Dendritic cell treated with granulocyte-macrophage colony-stimulating factor and Interleukin-4, amounts not matched to agents 40 ng/mL and 50 ng/mL, for 4 days (primary cell): Measurements from ENCODE around the gene ME2.
A peak's percentile ranks its signal among the peaks of the same experiment; 100 is the strongest.
"Not testable (repeated sequence)": the region's sequence is repeated elsewhere in the genome, so short reads cannot be mapped to it uniquely, and the experiment has no call there.

Source experiments
- H3K27ac Mint-ChIP-seq: one replicate; pipeline ENCODE4 v1.8.0; 2022; ENCODE audit warnings: mild to moderate bottlenecking, mixed read lengths
- H3K27me3 Mint-ChIP-seq: one replicate; pipeline ENCODE4 v1.8.0; 2022; ENCODE audit warnings: mild to moderate bottlenecking, mixed read lengths
- H3K36me3 Mint-ChIP-seq: one replicate; pipeline ENCODE4 v1.8.0; 2022; ENCODE audit warnings: low read depth, mixed read lengths
- H3K4me1 Mint-ChIP-seq: one replicate; pipeline ENCODE4 v1.8.0; 2022; ENCODE audit warnings: low read depth, mixed read lengths
- H3K4me3 Mint-ChIP-seq: one replicate; pipeline ENCODE4 v1.8.0; 2022; ENCODE audit warnings: mild to moderate bottlenecking, moderate library complexity, mixed read lengths
- H3K9me3 Mint-ChIP-seq: one replicate; pipeline ENCODE4 v1.8.0; 2022; ENCODE audit warnings: mixed read lengths
- intact Hi-C: fragments of 100-400 bp; cut with micrococcal nuclease; formaldehyde crosslinking; loops from one replicate; pipeline ENCODE4 v1.15.0; 2022

Gene ME2

DNA sequence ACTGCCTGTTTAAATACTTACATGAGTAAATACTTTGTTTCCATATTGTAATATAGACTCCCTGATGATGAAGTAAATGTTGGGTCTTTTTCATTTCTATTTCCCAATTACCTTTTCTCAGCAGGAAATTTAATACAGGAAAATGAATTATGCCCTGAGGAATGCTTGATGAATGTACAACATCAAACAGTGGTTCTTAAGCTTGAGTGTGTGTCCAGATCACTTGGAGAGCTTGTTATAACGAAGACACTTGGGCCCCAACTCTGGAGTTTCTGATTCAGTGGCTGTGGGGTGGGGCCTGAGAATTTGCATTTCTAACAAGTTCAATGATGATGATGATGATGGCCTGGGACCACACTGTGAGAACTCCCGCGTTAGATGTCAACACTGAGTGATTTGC is 7.1 kb upstream of the ME2 start:
- H3K9me3 Mint-ChIP-seq, result no peaks in the 10 kb centered on the region
- H3K4me1 Mint-ChIP-seq, result no peaks in the 10 kb centered on the region
- H3K36me3 Mint-ChIP-seq, result no peaks in the 10 kb centered on the region
- H3K4me3 Mint-ChIP-seq, result no peak overlapping the region
- no peak overlapping the region for H3K27ac Mint-ChIP-seq
- H3K27me3 Mint-ChIP-seq, result no peaks in the 10 kb centered on the region
- intact Hi-C loops, result no loop called here

- H3K4me3 Mint-ChIP-seq, result no peak overlapping the region
- no peaks in the 10 kb centered on the region for H3K27me3 Mint-ChIP-seq
- peaks cover 16% of the 10 kb centered on the region for H3K4me1 Mint-ChIP-seq
- H3K36me3 Mint-ChIP-seq, result peaks cover 13% of the 10 kb centered on the region
- no peaks in the 10 kb centered on the region for H3K9me3 Mint-ChIP-seq
- intact Hi-C loops, result loop anchor here (5.0 kb wide), 1 partner anchor 91 kb away; the partner anchor contains the start of gene ELAC1
- no peak overlapping the region for H3K27ac Mint-ChIP-seq
Measured at GRCh38 chr18:50875966-50876536, 2.9 kb upstream of the ME2 start.

- peak overlapping the region; percentile 98 for H3K4me3 Mint-ChIP-seq
- H3K27me3 Mint-ChIP-seq, result no peaks in the 10 kb centered on the region
- peaks cover 20% of the 10 kb centered on the region for H3K4me1 Mint-ChIP-seq
- H3K27ac Mint-ChIP-seq, result peak overlapping the region; percentile 98
- peaks cover 13% of the 10 kb centered on the region for H3K36me3 Mint-ChIP-seq
- H3K9me3 Mint-ChIP-seq, result no peaks in the 10 kb centered on the region
- intact Hi-C loops, result loop anchor here (1.0 to 5.0 kb wide), 3 partner anchors 23 to 153 kb away; partner anchors contain the start of genes ELAC1 and SMAD4
Measured at GRCh38 chr18:50877545-50878265, 1.2 kb upstream of the ME2 start.

GRCh38 chr18:50879302-50880118 is 592 bp downstream of the ME2 start:
- intact Hi-C loops, result loop anchor here (2.0 to 5.0 kb wide), 2 partner anchors 25 to 88 kb away; partner anchors contain the start of gene ELAC1
- Mint-ChIP-seq H3K27me3 (no peaks in the 10 kb centered on the region), H3K9me3 (no peaks in the 10 kb centered on the region), H3K36me3 (peaks cover 13% of the 10 kb centered on the region), H3K4me1 (peaks cover 32% of the 10 kb centered on the region), H3K4me3 (peak overlapping the region; percentile 98), H3K27ac (peak overlapping the region; percentile 98)

DNA sequence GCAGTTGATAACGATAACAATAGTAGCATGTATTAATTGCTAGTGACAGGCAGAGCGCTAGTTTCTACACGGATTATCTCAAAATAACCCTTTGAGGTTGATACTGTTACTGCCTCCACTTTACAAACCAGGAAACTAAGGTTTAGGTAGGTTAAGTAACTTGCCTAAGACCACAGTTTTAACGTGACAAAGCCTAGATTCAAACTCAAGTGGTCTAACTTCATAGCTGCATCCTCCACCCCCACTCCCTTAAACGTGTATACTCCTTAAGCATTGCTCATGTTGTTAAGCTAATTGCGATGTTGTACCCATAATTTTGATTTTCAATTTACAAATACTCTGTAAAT is 1.2 kb downstream of the ME2 start:
- no peaks in the 10 kb centered on the region for H3K27me3 Mint-ChIP-seq
- H3K36me3 Mint-ChIP-seq, result peaks cover 13% of the 10 kb centered on the region

DNA sequence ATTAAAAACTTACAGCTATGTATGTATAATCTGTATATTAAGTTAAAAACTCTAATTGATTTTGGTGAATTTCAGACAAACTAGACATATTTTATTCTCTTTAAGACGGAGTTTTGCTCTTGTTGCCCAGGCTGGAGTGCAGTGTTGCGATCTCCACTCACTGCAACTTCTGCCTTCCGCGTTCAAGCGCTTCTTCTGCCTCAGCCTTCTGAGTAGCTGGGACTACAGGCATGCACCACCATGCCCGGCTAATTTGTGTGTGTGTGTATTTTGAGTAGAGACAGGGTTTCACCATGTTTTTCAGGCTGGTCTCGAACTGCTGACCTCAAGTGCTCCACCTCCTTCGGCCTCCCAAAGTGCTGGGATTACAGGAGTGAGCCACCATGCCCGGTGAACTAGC is 2.0 kb downstream of the ME2 start:
- H3K9me3 Mint-ChIP-seq, H3K27me3 Mint-ChIP-seq, intact Hi-C loops, H3K4me3 Mint-ChIP-seq, H3K27ac Mint-ChIP-seq: not testable (repeated sequence)
- Mint-ChIP-seq H3K36me3 (peaks cover 13% of the 10 kb centered on the region), H3K4me1 (peaks cover 32% of the 10 kb centered on the region)

More for the DNA sequence above, 1.2 kb downstream of the ME2 start:
- Mint-ChIP-seq H3K4me1 (peaks cover 32% of the 10 kb centered on the region), H3K27ac (peak overlapping the region; percentile 98), H3K9me3 (no peaks in the 10 kb centered on the region), H3K4me3 (peak overlapping the region; percentile 98)
- intact Hi-C loops, result no loop called here

GRCh38 chr18:50886929-50887328 is 8.0 kb downstream of the ME2 start:
- H3K27me3 Mint-ChIP-seq, result no peaks in the 10 kb centered on the region

GRCh38 chr18:50895350-50896045 is 16.6 kb downstream of the ME2 start:
- Mint-ChIP-seq H3K4me3 (no peak overlapping the region), H3K4me1 (no peaks in the 10 kb centered on the region), H3K9me3 (no peaks in the 10 kb centered on the region), H3K27me3 (no peaks in the 10 kb centered on the region), H3K36me3 (peaks cover 61% of the 10 kb centered on the region), H3K27ac (no peak overlapping the region)
- intact Hi-C loops, result no loop called here

More at GRCh38 chr18:50886929-50887328, 8.0 kb downstream of the ME2 start:
- H3K9me3 Mint-ChIP-seq, result no peaks in the 10 kb centered on the region
- intact Hi-C loops, result no loop called here
- peaks cover 18% of the 10 kb centered on the region for H3K36me3 Mint-ChIP-seq
- no peak overlapping the region for H3K27ac Mint-ChIP-seq
- peaks cover 24% of the 10 kb centered on the region for H3K4me1 Mint-ChIP-seq
- H3K4me3 Mint-ChIP-seq, result no peak overlapping the region

DNA sequence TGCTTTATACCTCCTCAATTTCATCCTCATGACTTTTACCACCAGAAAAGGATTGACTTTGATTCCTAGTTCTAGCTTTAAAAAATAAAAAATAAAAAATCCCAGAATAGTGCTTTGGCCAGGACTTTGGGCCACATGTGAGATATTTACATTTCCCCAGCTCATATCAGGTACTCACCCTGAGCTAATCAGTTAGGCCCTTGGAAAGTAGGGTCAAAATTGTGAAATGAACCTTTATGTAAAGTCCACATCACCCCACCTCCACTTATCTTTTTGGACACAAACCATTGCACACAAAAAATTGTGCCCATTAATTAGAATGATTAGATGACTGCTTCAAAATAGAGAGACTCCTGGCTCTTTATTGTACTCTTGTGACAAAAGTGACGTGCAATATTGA is 17.2 kb downstream of the ME2 start:
- Mint-ChIP-seq H3K27me3 (no peaks in the 10 kb centered on the region), H3K9me3 (no peaks in the 10 kb centered on the region), H3K36me3 (peaks cover 66% of the 10 kb centered on the region), H3K4me3 (no peak overlapping the region), H3K4me1 (no peaks in the 10 kb centered on the region), H3K27ac (no peak overlapping the region)
- intact Hi-C loops, result no loop called here

GRCh38 chr18:50898919-50899318 is 20.0 kb downstream of the ME2 start:
- H3K36me3 Mint-ChIP-seq, result peaks cover 80% of the 10 kb centered on the region
- H3K27ac Mint-ChIP-seq, result no peak overlapping the region
- H3K4me3 Mint-ChIP-seq, result no peak overlapping the region

DNA sequence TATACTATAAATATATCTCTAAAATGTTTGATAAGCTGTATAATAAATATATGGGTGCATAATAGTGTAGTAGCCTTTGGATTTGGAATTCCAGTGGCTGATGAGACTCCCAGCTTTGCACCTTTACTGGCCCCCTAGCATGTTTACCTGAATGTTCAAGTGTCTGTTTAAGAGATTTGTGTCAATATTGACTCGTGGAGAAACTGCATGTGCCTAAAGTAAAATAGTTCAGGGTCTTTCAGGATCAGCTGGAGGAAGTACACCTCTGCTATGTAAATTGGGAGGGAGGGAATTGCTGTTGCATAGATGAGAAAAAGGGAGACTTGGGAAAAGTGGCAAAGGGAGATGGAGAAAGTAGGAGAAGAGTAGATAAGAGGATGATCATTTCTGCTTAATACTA is 23.9 kb downstream of the ME2 start:
- H3K9me3 Mint-ChIP-seq, result peaks cover 8% of the 10 kb centered on the region
- no peak overlapping the region for H3K27ac Mint-ChIP-seq

More at GRCh38 chr18:50898919-50899318, 20.0 kb downstream of the ME2 start:
- intact Hi-C loops, result no loop called here
- no peaks in the 10 kb centered on the region for H3K27me3 Mint-ChIP-seq
- no peaks in the 10 kb centered on the region for H3K9me3 Mint-ChIP-seq
- H3K4me1 Mint-ChIP-seq, result no peaks in the 10 kb centered on the region

DNA sequence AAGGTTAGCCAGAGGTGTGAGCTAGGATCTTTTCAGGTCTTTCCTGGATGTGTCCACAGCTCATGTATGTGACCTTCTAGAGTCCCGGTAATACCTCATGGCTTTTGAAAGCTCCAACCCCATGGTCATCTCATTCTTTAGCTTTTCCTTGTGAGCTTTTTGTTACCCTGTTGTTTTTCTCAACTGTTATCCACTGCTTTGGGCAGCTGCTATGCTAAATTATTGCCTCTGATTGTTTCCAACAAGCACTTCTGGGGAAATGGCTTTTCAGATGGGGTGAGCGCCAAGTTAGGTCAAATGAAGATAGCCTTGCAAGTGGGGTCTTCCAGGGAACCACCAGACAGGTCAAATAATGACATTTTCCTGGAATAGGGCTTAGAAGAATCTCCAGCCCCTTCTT is 27.9 kb downstream of the ME2 start:
- Mint-ChIP-seq H3K36me3 (peaks cover 72% of the 10 kb centered on the region), H3K4me3 (no peak overlapping the region), H3K27ac (no peak overlapping the region), H3K4me1 (peaks cover 25% of the 10 kb centered on the region), H3K9me3 (peaks cover 8% of the 10 kb centered on the region), H3K27me3 (no peaks in the 10 kb centered on the region)
- intact Hi-C loops, result no loop called here

More for the DNA sequence above, 23.9 kb downstream of the ME2 start:
- intact Hi-C loops, result no loop called here
- peaks cover 82% of the 10 kb centered on the region for H3K36me3 Mint-ChIP-seq
- no peaks in the 10 kb centered on the region for H3K4me1 Mint-ChIP-seq
- H3K4me3 Mint-ChIP-seq, result no peak overlapping the region
- no peaks in the 10 kb centered on the region for H3K27me3 Mint-ChIP-seq

DNA sequence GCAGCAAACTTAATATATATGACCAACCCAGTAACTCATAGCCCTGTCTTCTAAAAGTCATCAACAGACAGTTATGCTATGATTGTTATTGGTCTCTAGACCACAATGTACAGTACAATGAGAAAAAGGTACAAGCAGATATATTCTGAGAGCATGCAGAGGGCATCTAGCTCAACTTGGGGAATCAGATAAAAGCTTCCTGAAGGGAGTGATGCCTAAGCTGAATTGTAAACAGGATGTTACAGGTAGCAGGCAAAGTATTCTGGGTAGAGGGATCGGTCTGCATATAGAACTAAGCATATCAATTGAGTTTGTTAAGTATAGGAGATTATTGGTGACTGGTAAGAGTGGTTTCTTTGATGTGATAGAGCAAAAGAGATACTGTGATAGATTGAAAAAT is 30.3 kb downstream of the ME2 start:
- Mint-ChIP-seq H3K4me3 (no peak overlapping the region), H3K27ac (no peak overlapping the region), H3K9me3 (peaks cover 8% of the 10 kb centered on the region), H3K4me1 (peaks cover 27% of the 10 kb centered on the region), H3K36me3 (peaks cover 73% of the 10 kb centered on the region), H3K27me3 (no peaks in the 10 kb centered on the region)
- intact Hi-C loops, result no loop called here
